ENCODE data around the gene HOOK1. TPM values are rescaled to one million over a fixed set of nuclear protein-coding genes. Genes with fewer than 3 reads are reported as not detected.

Gene HOOK1
- total and polyA plus RNA-seq, 2 experiments from 2014 or later, result 27.4 to 27.6 TPM

DNA sequence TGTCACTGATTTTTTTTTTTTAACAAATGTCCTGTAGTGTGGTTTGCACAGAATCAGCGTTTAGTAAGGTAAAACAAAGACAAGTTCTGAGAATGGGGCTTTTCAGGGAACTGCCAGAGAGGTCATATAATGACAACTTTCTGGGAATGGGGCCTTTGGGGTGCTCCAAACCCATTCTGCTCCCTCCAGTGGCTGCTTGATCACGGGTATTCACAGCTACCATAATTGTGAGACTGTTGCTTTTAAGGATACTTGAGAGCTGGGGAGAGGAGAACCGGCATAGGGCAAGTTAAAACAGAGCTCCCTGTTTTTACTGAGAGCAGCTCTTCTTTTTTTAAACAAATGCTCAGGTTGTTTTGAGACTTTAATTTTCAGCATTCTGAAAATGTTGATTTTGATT, 63.6 kb downstream of the HOOK1 start:
- no peak overlapping the region for H3K4me3 ChIP-seq
- 0 out of 2 replicates have a peak overlapping the region, but pooled peaks have one; percentile 39 for H3K27ac Mint-ChIP-seq
- no peaks in the 10 kb centered on the region for H3K9me3 Mint-ChIP-seq
- H4K20me1 ChIP-seq (replicated peaks; ENCODE audit: insufficient read depth), result no peaks in the 10 kb centered on the region
- H3K4me3 Mint-ChIP-seq, result no peak overlapping the region
- H3K9me2 ChIP-seq (ENCODE audit: insufficient read depth), result no peaks in the 10 kb centered on the region
- no peaks in the 10 kb centered on the region for H3K27me3 ChIP-seq (ENCODE audit: insufficient read depth)
- H3K4me1 ChIP-seq (ENCODE audit: insufficient read depth), result no peaks in the 10 kb centered on the region
- no peak overlapping the region for H3K4me2 ChIP-seq
- H3K27me3 Mint-ChIP-seq (ENCODE audit: insufficient read depth, low read depth, poor library complexity), result peaks cover 5% of the 10 kb centered on the region
- H3F3A ChIP-seq (replicated peaks; ENCODE audit: low read depth), result no peaks in the 10 kb centered on the region
- ATAC-seq, result peak; percentile 77
- no peak overlapping the region for H2AFZ ChIP-seq
- TF ChIP-seq, protein P1, sequence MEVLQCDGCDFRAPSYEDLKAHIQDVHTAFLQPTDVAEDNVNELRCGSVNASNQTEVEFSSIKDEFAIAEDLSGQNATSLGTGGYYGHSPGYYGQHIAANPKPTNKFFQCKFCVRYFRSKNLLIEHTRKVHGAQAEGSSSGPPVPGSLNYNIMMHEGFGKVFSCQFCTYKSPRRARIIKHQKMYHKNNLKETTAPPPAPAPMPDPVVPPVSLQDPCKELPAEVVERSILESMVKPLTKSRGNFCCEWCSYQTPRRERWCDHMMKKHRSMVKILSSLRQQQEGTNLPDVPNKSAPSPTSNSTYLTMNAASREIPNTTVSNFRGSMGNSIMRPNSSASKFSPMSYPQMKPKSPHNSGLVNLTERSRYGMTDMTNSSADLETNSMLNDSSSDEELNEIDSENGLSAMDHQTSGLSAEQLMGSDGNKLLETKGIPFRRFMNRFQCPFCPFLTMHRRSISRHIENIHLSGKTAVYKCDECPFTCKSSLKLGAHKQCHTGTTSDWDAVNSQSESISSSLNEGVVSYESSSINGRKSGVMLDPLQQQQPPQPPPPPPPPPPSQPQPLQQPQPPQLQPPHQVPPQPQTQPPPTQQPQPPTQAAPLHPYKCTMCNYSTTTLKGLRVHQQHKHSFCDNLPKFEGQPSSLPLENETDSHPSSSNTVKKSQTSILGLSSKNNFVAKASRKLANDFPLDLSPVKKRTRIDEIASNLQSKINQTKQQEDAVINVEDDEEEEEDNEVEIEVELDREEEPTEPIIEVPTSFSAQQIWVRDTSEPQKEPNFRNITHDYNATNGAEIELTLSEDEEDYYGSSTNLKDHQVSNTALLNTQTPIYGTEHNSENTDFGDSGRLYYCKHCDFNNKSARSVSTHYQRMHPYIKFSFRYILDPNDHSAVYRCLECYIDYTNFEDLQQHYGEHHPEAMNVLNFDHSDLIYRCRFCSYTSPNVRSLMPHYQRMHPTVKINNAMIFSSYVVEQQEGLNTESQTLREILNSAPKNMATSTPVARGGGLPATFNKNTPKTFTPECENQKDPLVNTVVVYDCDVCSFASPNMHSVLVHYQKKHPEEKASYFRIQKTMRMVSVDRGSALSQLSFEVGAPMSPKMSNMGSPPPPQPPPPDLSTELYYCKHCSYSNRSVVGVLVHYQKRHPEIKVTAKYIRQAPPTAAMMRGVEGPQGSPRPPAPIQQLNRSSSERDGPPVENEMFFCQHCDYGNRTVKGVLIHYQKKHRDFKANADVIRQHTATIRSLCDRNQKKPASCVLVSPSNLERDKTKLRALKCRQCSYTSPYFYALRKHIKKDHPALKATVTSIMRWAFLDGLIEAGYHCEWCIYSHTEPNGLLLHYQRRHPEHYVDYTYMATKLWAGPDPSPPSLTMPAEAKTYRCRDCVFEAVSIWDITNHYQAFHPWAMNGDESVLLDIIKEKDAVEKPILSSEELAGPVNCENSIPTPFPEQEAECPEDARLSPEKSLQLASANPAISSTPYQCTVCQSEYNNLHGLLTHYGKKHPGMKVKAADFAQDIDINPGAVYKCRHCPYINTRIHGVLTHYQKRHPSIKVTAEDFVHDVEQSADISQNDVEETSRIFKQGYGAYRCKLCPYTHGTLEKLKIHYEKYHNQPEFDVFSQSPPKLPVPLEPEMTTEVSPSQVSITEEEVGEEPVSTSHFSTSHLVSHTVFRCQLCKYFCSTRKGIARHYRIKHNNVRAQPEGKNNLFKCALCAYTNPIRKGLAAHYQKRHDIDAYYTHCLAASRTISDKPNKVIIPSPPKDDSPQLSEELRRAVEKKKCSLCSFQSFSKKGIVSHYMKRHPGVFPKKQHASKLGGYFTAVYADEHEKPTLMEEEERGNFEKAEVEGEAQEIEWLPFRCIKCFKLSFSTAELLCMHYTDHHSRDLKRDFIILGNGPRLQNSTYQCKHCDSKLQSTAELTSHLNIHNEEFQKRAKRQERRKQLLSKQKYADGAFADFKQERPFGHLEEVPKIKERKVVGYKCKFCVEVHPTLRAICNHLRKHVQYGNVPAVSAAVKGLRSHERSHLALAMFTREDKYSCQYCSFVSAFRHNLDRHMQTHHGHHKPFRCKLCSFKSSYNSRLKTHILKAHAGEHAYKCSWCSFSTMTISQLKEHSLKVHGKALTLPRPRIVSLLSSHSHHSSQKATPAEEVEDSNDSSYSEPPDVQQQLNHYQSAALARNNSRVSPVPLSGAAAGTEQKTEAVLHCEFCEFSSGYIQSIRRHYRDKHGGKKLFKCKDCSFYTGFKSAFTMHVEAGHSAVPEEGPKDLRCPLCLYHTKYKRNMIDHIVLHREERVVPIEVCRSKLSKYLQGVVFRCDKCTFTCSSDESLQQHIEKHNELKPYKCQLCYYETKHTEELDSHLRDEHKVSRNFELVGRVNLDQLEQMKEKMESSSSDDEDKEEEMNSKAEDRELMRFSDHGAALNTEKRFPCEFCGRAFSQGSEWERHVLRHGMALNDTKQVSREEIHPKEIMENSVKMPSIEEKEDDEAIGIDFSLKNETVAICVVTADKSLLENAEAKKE (CRISPR knock-in tag; IDR thresholded peaks at IDR 0.05), result no peak
- TF ChIP-seq, protein P2, sequence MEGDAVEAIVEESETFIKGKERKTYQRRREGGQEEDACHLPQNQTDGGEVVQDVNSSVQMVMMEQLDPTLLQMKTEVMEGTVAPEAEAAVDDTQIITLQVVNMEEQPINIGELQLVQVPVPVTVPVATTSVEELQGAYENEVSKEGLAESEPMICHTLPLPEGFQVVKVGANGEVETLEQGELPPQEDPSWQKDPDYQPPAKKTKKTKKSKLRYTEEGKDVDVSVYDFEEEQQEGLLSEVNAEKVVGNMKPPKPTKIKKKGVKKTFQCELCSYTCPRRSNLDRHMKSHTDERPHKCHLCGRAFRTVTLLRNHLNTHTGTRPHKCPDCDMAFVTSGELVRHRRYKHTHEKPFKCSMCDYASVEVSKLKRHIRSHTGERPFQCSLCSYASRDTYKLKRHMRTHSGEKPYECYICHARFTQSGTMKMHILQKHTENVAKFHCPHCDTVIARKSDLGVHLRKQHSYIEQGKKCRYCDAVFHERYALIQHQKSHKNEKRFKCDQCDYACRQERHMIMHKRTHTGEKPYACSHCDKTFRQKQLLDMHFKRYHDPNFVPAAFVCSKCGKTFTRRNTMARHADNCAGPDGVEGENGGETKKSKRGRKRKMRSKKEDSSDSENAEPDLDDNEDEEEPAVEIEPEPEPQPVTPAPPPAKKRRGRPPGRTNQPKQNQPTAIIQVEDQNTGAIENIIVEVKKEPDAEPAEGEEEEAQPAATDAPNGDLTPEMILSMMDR (conservative IDR thresholded peaks at IDR 0.05; ENCODE audit: low read depth in 2 of 2), result peak; percentile 16 to 21; a peak in 1 of 4 replicates
- no peaks in the 10 kb centered on the region for H3K36me3 Mint-ChIP-seq (ENCODE audit: low read depth)
- H3K36me3 ChIP-seq (ENCODE audit: insufficient read depth), result no peaks in the 10 kb centered on the region
- no peaks in the 10 kb centered on the region for H3K79me2 ChIP-seq (replicated peaks; ENCODE audit: insufficient read depth)
- H3K4me1 Mint-ChIP-seq, result peaks cover 5% of the 10 kb centered on the region; the same call in 1 of the 3 replicates
- peak; percentile 42 for DNase-seq (ENCODE audit: low spot score)
- H3K27ac ChIP-seq (ENCODE audit: low read depth), result no peak overlapping the region

DNA sequence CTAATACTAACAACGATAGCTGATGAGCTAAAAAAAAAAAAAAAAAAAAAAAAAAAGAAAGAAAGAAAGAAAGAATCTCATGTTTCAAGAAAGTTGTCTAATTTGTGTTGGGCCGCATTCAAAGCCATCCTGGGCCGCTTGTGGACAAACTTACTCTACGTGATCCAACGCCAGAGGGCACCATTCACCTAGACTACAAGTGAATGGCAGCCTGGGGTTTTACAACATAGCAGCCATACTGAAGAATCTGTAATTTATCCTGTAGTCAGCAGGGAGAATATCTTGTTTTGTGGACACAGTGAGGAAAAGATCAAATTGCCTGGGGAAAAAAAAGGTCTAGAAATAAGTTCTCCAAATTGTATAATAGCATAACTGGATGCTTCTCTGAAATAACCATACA, 64.8 kb downstream of the HOOK1 start:
- DNase-seq (ENCODE audit: low spot score) (peak; percentile 89), ATAC-seq (peak; percentile 97)
- Mint-ChIP-seq H3K9me3 (no peaks in the 10 kb centered on the region), H3K27ac (no peak overlapping the region), H3K4me3 (no peak overlapping the region), H3K27me3 (ENCODE audit: insufficient read depth, low read depth, poor library complexity) (peaks cover 5% of the 10 kb centered on the region), H3K36me3 (ENCODE audit: low read depth) (no peaks in the 10 kb centered on the region), H3K4me1 (peaks cover 5% of the 10 kb centered on the region; the same call in 1 of the 3 replicates)
- Histone ChIP-seq H3K36me3 (ENCODE audit: insufficient read depth) (no peaks in the 10 kb centered on the region), H4K20me1 (replicated peaks; ENCODE audit: insufficient read depth) (no peaks in the 10 kb centered on the region), H3F3A (replicated peaks; ENCODE audit: low read depth) (no peaks in the 10 kb centered on the region), H3K4me3 (no peak overlapping the region), H3K9me2 (ENCODE audit: insufficient read depth) (no peaks in the 10 kb centered on the region), H3K4me2 (no peak overlapping the region), H2AFZ (no peak overlapping the region), H3K27ac (ENCODE audit: low read depth) (no peak overlapping the region), H3K27me3 (ENCODE audit: insufficient read depth) (no peaks in the 10 kb centered on the region), H3K79me2 (replicated peaks; ENCODE audit: insufficient read depth) (no peaks in the 10 kb centered on the region), H3K4me1 (ENCODE audit: insufficient read depth) (no peaks in the 10 kb centered on the region)
- TF ChIP-seq JUNB (IDR thresholded peaks at IDR 0.05; ENCODE audit: unreplicated experiment) (no peak), POLR2AphosphoS5 (IDR thresholded peaks at IDR 0.05; ENCODE audit: low read depth) (no peak)
- TF ChIP-seq, protein P1 (CRISPR knock-in tag; IDR thresholded peaks at IDR 0.05), result no peak

Data from GM23338 (cell line).